Upper lobe of left lung (tissue), 6 donors: Measurements from ENCODE around the gene ME3. TPM values are rescaled to one million over a fixed set of nuclear protein-coding genes. Genes with fewer than 3 reads are reported as not detected.
A peak's percentile ranks its signal among the peaks of the same experiment; 100 is the strongest.

Experiments
- ATAC-seq, 2 donors: fragments of 200-7000 bp; cut with Tn5 transposase; one replicate each; pipeline ENCODE4 v1.9.1; 2022; ENCODE audit warnings: mild to moderate bottlenecking in 2 of 2, moderate library complexity in 2 of 2; ENCODE audit not compliant: low FRiP score in 2 of 2
- DNase-seq, 2 donors: peaks; one replicate each; pipeline ENCODE4 v3.0.0-alpha.2; 2019 to 2020
- H3K27ac ChIP-seq, 4 donors: fragments of 200-600 bp; sonication (generic); one replicate each; pipeline ENCODE4 v1.5.1; 2016 to 2019
- H3K27me3 ChIP-seq, 4 donors: fragments of 200-600 bp; sonication (generic); one replicate each; pipeline ENCODE4 v1.5.1; 2017 to 2019
- H3K36me3 ChIP-seq, 4 donors: fragments of 200-600 bp; sonication (generic); one replicate each; pipeline ENCODE4 v1.5.1; 2016 to 2019
- H3K4me1 ChIP-seq, 4 donors: fragments of 200-600 bp; sonication (generic); one replicate each; pipeline ENCODE4 v1.5.1; 2018 to 2019
- H3K4me3 ChIP-seq, 4 donors: fragments of 200-600 bp; sonication (generic); one replicate each; pipeline ENCODE4 v1.5.1; 2017 to 2019; ENCODE audit warnings: mild to moderate bottlenecking in 2 of 4, moderate library complexity in 1 of 4
- H3K9me3 ChIP-seq, 4 donors: fragments of 200-600 bp; sonication (generic); one replicate each; pipeline ENCODE4 v1.5.1; 2018 to 2019
- CTCF ChIP-seq, 6 experiments: fragments of 450-650 bp in 4 of 6; fragments of 200-600 bp in 2 of 6; sonication (generic) in 2 of 6; IDR thresholded peaks; one replicate each; pipeline ENCODE4 v1.5.1; 2016 to 2019; ENCODE audit warnings: antibody characterized with exemption in 6 of 6
- EP300 ChIP-seq, 4 donors: sonication (generic); formaldehyde crosslinking; IDR thresholded peaks; one replicate each; pipeline ENCODE4 v1.5.1; 2017; ENCODE audit warnings: antibody characterized with exemption in 4 of 4, control low read depth in 2 of 4
- POLR2A ChIP-seq, 4 donors: fragments of 450-650 bp; IDR thresholded peaks; one replicate each; pipeline ENCODE4 v1.5.1; 2016 to 2017; ENCODE audit warnings: antibody characterized with exemption in 4 of 4, mild to moderate bottlenecking in 2 of 4
- POLR2AphosphoS5 ChIP-seq, 2 donors: sonication (generic); formaldehyde crosslinking; IDR thresholded peaks; one replicate each; pipeline ENCODE4 v1.5.1; 2017; ENCODE audit warnings: antibody characterized with exemption in 2 of 2
- WGBS, 2 donors: methylation state at CpG; one replicate each; pipeline ENCODE4 v1.1.5; 2017 to 2018; 5-methylcytosine and 5-hydroxymethylcytosine counted together
- total RNA-seq, 6 donors: library from RNA; depleted of rRNA in 4 of 6; stranded (reverse); fragments of >200 nt in 4 of 6; gene quantifications; one replicate each; pipeline versions ENCODE4 v1.1.0 to v1.2.1, GENCODE V29; 2016 to 2021
- donor health status: DM: no; HTN: no; CAD: no; lungs with moderate emphysema.
- donor health status: DM: no; HTN: yes; CAD: no; lungs with severe emphysema.

ME3 gene
- total RNA-seq, 6 donors from 2014 or later: 19.5 to 56.6 (median 34.7) TPM

- Histone ChIP-seq H3K27ac (peak overlapping the region in 3 of 4 donors; percentile 75 to 79 (median 77)), H3K4me3 (no peak overlapping the region), H3K4me1 (peaks cover 15 to 29% (median 21%) of the 10 kb centered on the region in 4 donors), H3K36me3 (no peaks in the 10 kb centered on the region), H3K27me3 (no peaks in the 10 kb centered on the region), H3K9me3 (no peaks in the 10 kb centered on the region)
- 89 to 90% methylated on average over 2 to 4 of the region's 4 CpGs for WGBS, 2 donors
- TF ChIP-seq POLR2AphosphoS5 (IDR thresholded peaks at IDR 0.05) (no peak), CTCF (IDR thresholded peaks at IDR 0.05) (no peak), POLR2A (IDR thresholded peaks at IDR 0.05) (no peak), EP300 (IDR thresholded peaks at IDR 0.05) (no peak)
- ATAC-seq (no peak), DNase-seq (no peak)
Observed at GRCh38 chr11:86553265-86553664, 119.2 kb downstream of the ME3 start.

GRCh38 chr11:86551288-86552092 lies 120.9 kb downstream of the ME3 start:
- WGBS, 2 donors: 39 to 45% methylated on average over 4 of the region's 4 CpGs
- no peaks in the 10 kb centered on the region for H3K9me3 ChIP-seq
- H3K27ac ChIP-seq: peak overlapping the region; percentile 21 to 79 (median 76)
- no peaks in the 10 kb centered on the region for H3K27me3 ChIP-seq
- H3K4me1 ChIP-seq: peaks cover 19 to 38% (median 23%) of the 10 kb centered on the region in 4 donors
- no peaks in the 10 kb centered on the region for H3K36me3 ChIP-seq
- TF ChIP-seq CTCF (IDR thresholded peaks at IDR 0.05) (no peak), EP300 (IDR thresholded peaks at IDR 0.05) (peak in 1 of 4 donors; percentile 0), POLR2AphosphoS5 (IDR thresholded peaks at IDR 0.05) (peak; percentile 37 to 42)
- DNase-seq: no peak
- H3K4me3 ChIP-seq: no peak overlapping the region
- peak; percentile 34 to 44 for ATAC-seq

- Histone ChIP-seq H3K9me3 (no peaks in the 10 kb centered on the region), H3K27ac (peak overlapping the region; percentile 20 to 77 (median 71)), H3K4me1 (peaks cover 19 to 38% (median 23%) of the 10 kb centered on the region in 4 donors), H3K36me3 (no peaks in the 10 kb centered on the region), H3K4me3 (no peak overlapping the region), H3K27me3 (no peaks in the 10 kb centered on the region)
- TF ChIP-seq POLR2A (IDR thresholded peaks at IDR 0.05): no peak
- no peak for TF ChIP-seq EP300 (IDR thresholded peaks at IDR 0.05)
- no peak for TF ChIP-seq CTCF (IDR thresholded peaks at IDR 0.05)
- ATAC-seq (no peak), DNase-seq (no peak)
- 94 to 95% methylated on average over 2 of the region's 2 CpGs for WGBS, 2 donors
Observed at GRCh38 chr11:86550757-86551156, 121.7 kb downstream of the ME3 start.

- no peaks in the 10 kb centered on the region for H3K27me3 ChIP-seq
- H3K9me3 ChIP-seq: no peaks in the 10 kb centered on the region
- peaks cover 19 to 38% (median 23%) of the 10 kb centered on the region in 4 donors for H3K4me1 ChIP-seq
- H3K36me3 ChIP-seq: no peaks in the 10 kb centered on the region
- H3K4me3 ChIP-seq: no peak overlapping the region
- ATAC-seq (peak in 1 of 2 donors; percentile 56), DNase-seq (no peak)
- TF ChIP-seq CTCF (IDR thresholded peaks at IDR 0.05): no peak
- no peak for TF ChIP-seq POLR2AphosphoS5 (IDR thresholded peaks at IDR 0.05)
- TF ChIP-seq POLR2A (IDR thresholded peaks at IDR 0.05): no peak
- no peak for TF ChIP-seq EP300 (IDR thresholded peaks at IDR 0.05)
- 63 to 75% methylated on average over 6 of the region's 6 CpGs for WGBS, 2 donors
- H3K27ac ChIP-seq: peak overlapping the region; percentile 60 to 77 (median 71)
Observed at GRCh38 chr11:86548271-86548917, 124.0 kb downstream of the ME3 start.
